Activated CD8-positive, alpha-beta memory T cell treated with anti-CD3 and anti-CD28 coated beads, Interleukin-2, amount 50 U/mL, for 24 hours (primary cell): Measurements from ENCODE around the gene IGSF9.

Source experiments
- DNase-seq: peaks from one replicate; pipeline ENCODE4 v3.0.0-alpha.2; 2020; ENCODE audit errors: extremely low read depth

Gene IGSF9

GRCh38 chr1:159932296-159933285, 12.8 kb downstream of the IGSF9 start:
- no peak for DNase-seq

GRCh38 chr1:159931795-159932173, 13.6 kb downstream of the IGSF9 start:
- no peak for DNase-seq

- DNase-seq = no peak
These were observed 14.2 kb downstream of the IGSF9 start for GRCh38 chr1:159931101-159931794.

- no peak for DNase-seq
These were observed 14.8 kb downstream of the IGSF9 start for GRCh38 chr1:159930634-159931033.

- DNase-seq = no peak
These were observed 15.2 kb downstream of the IGSF9 start for GRCh38 chr1:159930216-159930615.

GRCh38 chr1:159929155-159930051, 16.0 kb downstream of the IGSF9 start:
- DNase-seq = no peak

GRCh38 chr1:159928491-159929050, 16.8 kb downstream of the IGSF9 start:
- DNase-seq = no peak

GRCh38 chr1:159927849-159928431, 17.5 kb downstream of the IGSF9 start:
- no peak for DNase-seq

- DNase-seq = no peak
These were observed 18.1 kb downstream of the IGSF9 start for GRCh38 chr1:159927211-159927848.

GRCh38 chr1:159925719-159926078, 19.7 kb downstream of the IGSF9 start:
- DNase-seq = no peak

- peak; percentile 71 for DNase-seq
These were observed 20.4 kb downstream of the IGSF9 start, which contains the start of gene TAGLN2 for GRCh38 chr1:159924791-159925718. TAGLN2 (minus strand) TSS chr1:159925507; CDS start chr1:159920509, 4,998 bp downstream.

GRCh38 chr1:159924025-159924790, 21.2 kb downstream of the IGSF9 start:
- DNase-seq = no peak

GRCh38 chr1:159923203-159924024, 22.0 kb downstream of the IGSF9 start:
- DNase-seq = no peak

GRCh38 chr1:159922511-159923202, 22.8 kb downstream of the IGSF9 start:
- no peak for DNase-seq

- no peak for DNase-seq
These were observed 23.5 kb downstream of the IGSF9 start for GRCh38 chr1:159921700-159922504.

GRCh38 chr1:159921251-159921650, 24.2 kb downstream of the IGSF9 start:
- no peak for DNase-seq
